ACC112 (cell line): Measurements from ENCODE around the gene SQSTM1.
"Not testable (repeated sequence)": the region's sequence is repeated elsewhere in the genome, so short reads cannot be mapped to it uniquely, and the experiment has no call there.

ENCODE experiments used
- H2AFZ ChIP-seq: fragments of 200-600 bp; sonication (generic); one replicate; pipeline ENCODE4 v1.6.0; 2017; ENCODE audit warnings: antibody characterized with exemption, low read length; ENCODE audit not compliant: unreplicated experiment
- H3K27ac ChIP-seq: fragments of 200-600 bp; sonication (generic); 2 replicates; pipeline ENCODE4 v1.5.1; 2014; ENCODE audit warnings: low read depth, mild to moderate bottlenecking, antibody characterized with exemption, low read length, moderate library complexity
- H3K27me3 ChIP-seq: fragments of 200-600 bp; sonication (generic); 2 replicates; pipeline ENCODE4 v1.6.1; 2014; ENCODE audit warnings: mild to moderate bottlenecking, antibody characterized with exemption, low read length, moderate library complexity, mixed read lengths; ENCODE audit not compliant: insufficient read depth
- H3K36me3 ChIP-seq: fragments of 200-600 bp; sonication (generic); 2 replicates; pipeline ENCODE4 v1.6.1; 2016; ENCODE audit warnings: mild to moderate bottlenecking, antibody characterized with exemption, low read length, moderate library complexity, mixed read lengths; ENCODE audit not compliant: insufficient read depth
- H3K4me1 ChIP-seq: fragments of 200-600 bp; sonication (generic); one replicate; pipeline ENCODE4 v1.6.1; 2016; ENCODE audit warnings: low read length, mixed read lengths; ENCODE audit not compliant: insufficient read depth, unreplicated experiment, control insufficient read depth
- H3K4me3 ChIP-seq: fragments of 200-600 bp; sonication (generic); 2 replicates; pipeline ENCODE4 v1.5.1; 2014; ENCODE audit warnings: mild to moderate bottlenecking, low read depth, low read length
- H3K79me2 ChIP-seq: fragments of 200-600 bp; sonication (generic); one replicate; pipeline ENCODE4 v1.6.0; 2016; ENCODE audit warnings: low read length; ENCODE audit not compliant: control insufficient read depth, unreplicated experiment, insufficient read depth

SQSTM1 gene

GRCh38 chr5:179869101-179869500 lies 48.4 kb downstream of the SQSTM1 start:
- H3K4me3 ChIP-seq, result no peak overlapping the region

GRCh38 chr5:179869641-179870402 lies 49.1 kb downstream of the SQSTM1 start:
- no peak overlapping the region for H2AFZ ChIP-seq
- no peak overlapping the region for H3K27ac ChIP-seq
- H3K36me3 ChIP-seq, result peaks cover 6% of the 10 kb centered on the region; the same call in 1 of the 2 replicates
- no peak overlapping the region for H3K4me3 ChIP-seq
- no peaks in the 10 kb centered on the region for H3K79me2 ChIP-seq
- no peaks in the 10 kb centered on the region for H3K27me3 ChIP-seq
- no peaks in the 10 kb centered on the region for H3K4me1 ChIP-seq

More at GRCh38 chr5:179869101-179869500, 48.4 kb downstream of the SQSTM1 start:
- H3K27me3 ChIP-seq, result no peaks in the 10 kb centered on the region
- peaks cover 6% of the 10 kb centered on the region; the same call in 1 of the 2 replicates for H3K36me3 ChIP-seq
- no peak overlapping the region for H3K27ac ChIP-seq
- H3K79me2 ChIP-seq, result no peaks in the 10 kb centered on the region
- no peak overlapping the region for H2AFZ ChIP-seq
- no peaks in the 10 kb centered on the region for H3K4me1 ChIP-seq

GRCh38 chr5:179870403-179870903 lies 49.7 kb downstream of the SQSTM1 start:
- H3K79me2 ChIP-seq, result no peaks in the 10 kb centered on the region
- H3K27ac ChIP-seq, result no peak overlapping the region
- H3K4me3 ChIP-seq, result no peak overlapping the region
- no peaks in the 10 kb centered on the region for H3K27me3 ChIP-seq
- no peak overlapping the region for H2AFZ ChIP-seq
- H3K36me3 ChIP-seq, result peaks cover 3% of the 10 kb centered on the region; the same call in 1 of the 2 replicates
- no peaks in the 10 kb centered on the region for H3K4me1 ChIP-seq

- no peak overlapping the region for H3K4me3 ChIP-seq
- no peaks in the 10 kb centered on the region for H3K4me1 ChIP-seq
- H3K27me3 ChIP-seq, result no peaks in the 10 kb centered on the region
- H3K36me3 ChIP-seq, result peaks cover 3% of the 10 kb centered on the region; the same call in 1 of the 2 replicates
- no peak overlapping the region for H3K27ac ChIP-seq
- no peak overlapping the region for H2AFZ ChIP-seq
- H3K79me2 ChIP-seq, result no peaks in the 10 kb centered on the region
These were observed 50.2 kb downstream of the SQSTM1 start for GRCh38 chr5:179870952-179871351.

GRCh38 chr5:179871533-179871932 lies 50.8 kb downstream of the SQSTM1 start:
- H2AFZ ChIP-seq, H3K27ac ChIP-seq, H3K27me3 ChIP-seq, H3K79me2 ChIP-seq, H3K4me1 ChIP-seq, H3K36me3 ChIP-seq, H3K4me3 ChIP-seq: not testable (repeated sequence)

GRCh38 chr5:179872055-179872827 lies 51.5 kb downstream of the SQSTM1 start:
- Histone ChIP-seq H3K36me3 (peaks cover 3% of the 10 kb centered on the region; the same call in 1 of the 2 replicates), H3K27ac (no peak overlapping the region), H3K4me3 (no peak overlapping the region), H3K79me2 (no peaks in the 10 kb centered on the region), H3K4me1 (no peaks in the 10 kb centered on the region), H3K27me3 (no peaks in the 10 kb centered on the region), H2AFZ (no peak overlapping the region)

GRCh38 chr5:179872828-179873575 lies 52.3 kb downstream of the SQSTM1 start:
- Histone ChIP-seq H3K36me3 (peaks cover 3% of the 10 kb centered on the region; the same call in 1 of the 2 replicates), H3K27me3 (no peaks in the 10 kb centered on the region), H3K27ac (no peak overlapping the region), H3K4me1 (peaks cover under 1% of the 10 kb centered on the region), H2AFZ (no peak overlapping the region), H3K4me3 (no peak overlapping the region), H3K79me2 (no peaks in the 10 kb centered on the region)

GRCh38 chr5:179873588-179874110 lies 52.9 kb downstream of the SQSTM1 start:
- Histone ChIP-seq H3K79me2 (no peaks in the 10 kb centered on the region), H2AFZ (no peak overlapping the region), H3K36me3 (peaks cover 3% of the 10 kb centered on the region; the same call in 1 of the 2 replicates), H3K4me3 (no peak overlapping the region), H3K27ac (no peak overlapping the region), H3K27me3 (no peaks in the 10 kb centered on the region), H3K4me1 (peaks cover 7% of the 10 kb centered on the region)

GRCh38 chr5:179874136-179874535 lies 53.4 kb downstream of the SQSTM1 start:
- no peak overlapping the region for H3K27ac ChIP-seq
- peaks cover 3% of the 10 kb centered on the region; the same call in 1 of the 2 replicates for H3K36me3 ChIP-seq
- H3K27me3 ChIP-seq, result no peaks in the 10 kb centered on the region
- H2AFZ ChIP-seq, result no peak overlapping the region
- no peaks in the 10 kb centered on the region for H3K79me2 ChIP-seq
- no peak overlapping the region for H3K4me3 ChIP-seq
- peaks cover 9% of the 10 kb centered on the region for H3K4me1 ChIP-seq
